Activated CD8-positive, alpha-beta memory T cell treated with anti-CD3 and anti-CD28 coated beads for 36 hours (primary cell): ENCODE results near the gene DRAXIN. TPM values are rescaled to one million over a fixed set of nuclear protein-coding genes. Genes with fewer than 3 reads are reported as not detected.

Source experiments
- CTCF ChIA-PET: fragments of 350-600 bp; sonication (Branson Sonifier 250); formaldehyde crosslinking; loops from one replicate; lab custom pipeline; 2021; ENCODE audit warnings: antibody characterized with exemption; lab: Charles Lee
- POLR2A ChIA-PET: fragments of 350-600 bp; sonication (Branson Sonifier 250); formaldehyde crosslinking; loops from one replicate; lab custom pipeline; 2021; ENCODE audit warnings: antibody characterized with exemption; lab: Charles Lee
- total RNA-seq, 2 experiments: library from RNA; stranded (reverse); gene quantifications; one replicate each; pipeline ENCODE4 v1.2.3, GENCODE V29; 2021

Gene DRAXIN
- total RNA-seq, 2 experiments from 2014 or later: 0.06 to 0.08 TPM

- POLR2A ChIA-PET: no interaction called here
- CTCF ChIA-PET: no interaction called here
Measured at GRCh38 chr1:11753555-11754208, 62.2 kb downstream of the DRAXIN start.

GRCh38 chr1:11757047-11757446 lies 65.5 kb downstream of the DRAXIN start:
- ChIA-PET CTCF (no interaction called here), POLR2A (no interaction called here)

- POLR2A ChIA-PET: no interaction called here
Measured at GRCh38 chr1:11759791-11760190, 68.3 kb downstream of the DRAXIN start.

GRCh38 chr1:11761285-11761684 lies 69.8 kb downstream of the DRAXIN start:
- CTCF ChIA-PET: no interaction called here
- POLR2A ChIA-PET: no interaction called here

More at GRCh38 chr1:11759791-11760190, 68.3 kb downstream of the DRAXIN start:
- CTCF ChIA-PET: no interaction called here

- ChIA-PET CTCF (no interaction called here), POLR2A (no interaction called here)
Measured at GRCh38 chr1:11761988-11762406, 70.5 kb downstream of the DRAXIN start, which contains the start of gene C1orf167. TSS of gene C1orf167 (plus strand) at chr1:11762193. CDS start at chr1:11764401, 2,208 bp downstream.

GRCh38 chr1:11764115-11764514 lies 72.6 kb downstream of the DRAXIN start:
- POLR2A ChIA-PET: no interaction called here
- CTCF ChIA-PET: no interaction called here

- POLR2A ChIA-PET: no interaction called here
- CTCF ChIA-PET: interaction anchor here (0.6 kb wide), 1 partner anchor 205 kb away, joined by 3 read pairs; no protein-coding TSS in a partner anchor
Measured at GRCh38 chr1:11764519-11764918, 73.0 kb downstream of the DRAXIN start.

GRCh38 chr1:11765661-11766428 lies 74.3 kb downstream of the DRAXIN start:
- ChIA-PET POLR2A (no interaction called here), CTCF (no interaction called here)

GRCh38 chr1:11766429-11766776 lies 74.9 kb downstream of the DRAXIN start:
- ChIA-PET CTCF (no interaction called here), POLR2A (no interaction called here)

GRCh38 chr1:11767922-11768704 lies 76.6 kb downstream of the DRAXIN start:
- ChIA-PET POLR2A (no interaction called here), CTCF (interaction anchor here (1.0 kb wide), 1 partner anchor 48 kb away, joined by 3 read pairs; no protein-coding TSS in a partner anchor)

- ChIA-PET POLR2A (no interaction called here), CTCF (interaction anchor here (1.0 kb wide), 1 partner anchor 49 kb away, joined by 3 read pairs; no protein-coding TSS in a partner anchor)
Measured at GRCh38 chr1:11768821-11769220, 77.3 kb downstream of the DRAXIN start.

GRCh38 chr1:11769274-11769673 lies 77.8 kb downstream of the DRAXIN start:
- ChIA-PET CTCF (no interaction called here), POLR2A (no interaction called here)

- POLR2A ChIA-PET: no interaction called here
- CTCF ChIA-PET: interaction anchor here (0.7 kb wide), 1 partner anchor 51 kb away, joined by 3 read pairs; no protein-coding TSS in a partner anchor
Measured at GRCh38 chr1:11770011-11770410, 78.5 kb downstream of the DRAXIN start.

GRCh38 chr1:11771481-11772043 lies 80.1 kb downstream of the DRAXIN start:
- ChIA-PET CTCF (interaction anchor here (0.6 kb wide), 1 partner anchor 9 kb away, joined by 5 read pairs; no protein-coding TSS in a partner anchor), POLR2A (no interaction called here)

- ChIA-PET CTCF (interaction anchor here (1.3 kb wide), 1 partner anchor 13 kb away, joined by 3 read pairs; no protein-coding TSS in a partner anchor), POLR2A (no interaction called here)
Measured at GRCh38 chr1:11772458-11772857, 80.9 kb downstream of the DRAXIN start.

- CTCF ChIA-PET: no interaction called here
- POLR2A ChIA-PET: no interaction called here
Measured at GRCh38 chr1:11774753-11775152, 83.2 kb downstream of the DRAXIN start.
